HepG2 (cell line): Measurements from ENCODE around the gene AP2B1. TPM values are rescaled to one million over a fixed set of nuclear protein-coding genes. Genes with fewer than 3 reads are reported as not detected.

Experiments
- ATAC-seq: fragments of 200-7000 bp; cut with Tn5 transposase; 3 replicates; pipeline ENCODE4 v1.9.1; 2020; ENCODE audit warnings: mild to moderate bottlenecking, moderate library complexity
- BruUV-seq: library from RNA; stranded (reverse); fragments of 400-500 nt; replicated peaks from 2 replicates; lab custom pipeline; 2021; lab: Mats Ljungman, UMichigan
- CTCF ChIA-PET: fragments of 300-600 bp; formaldehyde crosslinking; extraction: SDS; loops from one replicate; lab custom pipeline; 2021; ENCODE audit warnings: low total read pairs, inconsistent platforms, low intra/inter-chr PET ratio; lab: Yijun Ruan, JAX
- POLR2A ChIA-PET: fragments of 350-600 bp; sonication (Branson Sonifier 250); formaldehyde crosslinking; loops from one replicate; lab custom pipeline; 2020; ENCODE audit warnings: antibody characterized with exemption, inconsistent platforms; lab: Yijun Ruan, JAX
- DNase-seq: peaks from one replicate; pipeline ENCODE4 v3.0.0-alpha.2; 2015; ENCODE audit warnings: low spot score
- FAIRE-seq: peaks from 3 replicates; lab custom pipeline; 2011; peaks lifted over from hg19 to GRCh38; lab: Jason Lieb, UNC
- H2AFZ ChIP-seq: one replicate; pipeline ENCODE4 v1.6.1; 2011; ENCODE audit warnings: low read length, inconsistent platforms
- H3K27ac ChIP-seq: fragments of 300-600 bp; 3 replicates; pipeline ENCODE4 v1.8.0; 2011; ENCODE audit warnings: mixed run types, mild to moderate bottlenecking, mixed read lengths, low read length, inconsistent platforms; ENCODE audit not compliant: insufficient read depth; ENCODE audit errors: extremely low read length
- H3K27me3 ChIP-seq, 2 experiments: fragments of 200-600 bp in 1 of 2; 2 replicates in 1 of 2; 3 replicates in 1 of 2; pipeline versions ENCODE4 v1.6.0 to v1.8.0; 2011; ENCODE audit warnings: low read length in 2 of 2, mild to moderate bottlenecking in 2 of 2, moderate library complexity in 2 of 2, inconsistent platforms in 1 of 2; ENCODE audit not compliant: insufficient read depth in 2 of 2, control insufficient read depth in 1 of 2
- H3K36me3 ChIP-seq, 2 experiments: fragments of 200-600 bp in 1 of 2; replicated peaks in 1 of 2; 2 replicates in 1 of 2; 3 replicates in 1 of 2; pipeline versions ENCODE4 v1.5.1 to v1.8.0; 2011; ENCODE audit warnings: low read length in 2 of 2, inconsistent platforms in 1 of 2; ENCODE audit not compliant: insufficient read depth in 2 of 2, control insufficient read depth in 1 of 2
- H3K4me1 ChIP-seq: 2 replicates; pipeline ENCODE4 v1.5.1; 2012; ENCODE audit warnings: low read length, inconsistent platforms; ENCODE audit not compliant: insufficient read depth
- H3K4me2 ChIP-seq: 2 replicates; pipeline ENCODE4 v1.6.0; 2011; ENCODE audit warnings: low read depth, low read length, inconsistent platforms
- H3K4me3 ChIP-seq, 3 experiments: fragments of 200-600 bp in 1 of 3; sonication (generic), shearing (Covaris generic) in 1 of 3; replicated peaks in 1 of 3; 2 replicates each; pipeline ENCODE4 v1.5.1; 2011 to 2016; ENCODE audit warnings: low read length in 3 of 3, inconsistent platforms in 2 of 3, low read depth in 2 of 3, mild to moderate bottlenecking in 2 of 3, control low read depth in 1 of 3, mixed read lengths in 1 of 3; ENCODE audit not compliant: insufficient read depth in 1 of 3
- H3K79me2 ChIP-seq: one replicate; pipeline ENCODE4 v1.6.1; 2011; ENCODE audit warnings: low read length, inconsistent platforms; ENCODE audit not compliant: insufficient read depth
- H3K9ac ChIP-seq: 2 replicates; pipeline ENCODE4 v1.6.0; 2011; ENCODE audit warnings: mild to moderate bottlenecking, low read depth, low read length, inconsistent platforms; ENCODE audit not compliant: insufficient read depth
- H3K9me3 ChIP-seq: 2 replicates; pipeline ENCODE4 v1.5.1; 2012; ENCODE audit warnings: mild to moderate bottlenecking, low read length
- H4K20me1 ChIP-seq: 2 replicates; pipeline ENCODE4 v1.6.0; 2011; ENCODE audit warnings: inconsistent platforms, mild to moderate bottlenecking, low read length, moderate library complexity; ENCODE audit not compliant: insufficient read depth
- HNF1A ChIP-seq, 2 experiments: sonication (generic) in 1 of 2; formaldehyde crosslinking in 1 of 2; IDR thresholded peaks; 2 replicates each; pipeline versions ENCODE4 v1.4.0 to v1.6.1; 2016 to 2020; ENCODE audit warnings: borderline replicate concordance in 1 of 2, low read depth in 1 of 2, mild to moderate bottlenecking in 1 of 2, missing genetic modification reagents in 1 of 2
- ZNF407 ChIP-seq: sonication (generic); formaldehyde crosslinking; IDR thresholded peaks from one replicate; pipeline ENCODE4 v1.5.1; 2020; ENCODE audit warnings: mild to moderate bottlenecking, missing genetic modification reagents; ENCODE audit errors: not compliant biosample characterization
- WGBS: methylation state at CpG from one replicate; pipeline ENCODE4 v1.1.6; 2017; ENCODE audit warnings: low lambda C conversion rate; 5-methylcytosine and 5-hydroxymethylcytosine counted together
- in situ Hi-C: cut with HindIII; loops from 2 replicates; pipeline ENCODE4 v1.10.0; 2017; ENCODE audit warnings: low pct_unique_long_range_greater_than_20kb; ENCODE audit not compliant: extremely low pct_ligation_motif_present
- intact Hi-C: fragments of 100-400 bp; cut with micrococcal nuclease; formaldehyde crosslinking; loops from one replicate; pipeline ENCODE4 v1.10.0; 2022; ENCODE audit not compliant: unreplicated experiment
- polyA plus RNA-seq, 8 experiments: library from polyadenylated mRNA; depleted of rRNA in 3 of 8; stranded (reverse) in 7 of 8; unstranded in 1 of 8; fragments of >200 nt; fragmentation: Illumina TruSeq in 4 of 8; extraction: Trizol in 4 of 8; gene quantifications; 2 replicates each; pipeline versions ENCODE4 v1.2.1 to v1.2.3, GENCODE V29; 2011 to 2016; ENCODE audit warnings: low read depth in 4 of 8, missing spikeins in 1 of 8, mixed read lengths in 1 of 8; ENCODE audit not compliant: insufficient read depth in 1 of 8
- total RNA-seq, 5 experiments: library from RNA; depleted of rRNA; stranded (reverse); fragments of >200 nt; fragmentation: Illumina TruSeq; extraction: Trizol; gene quantifications; 2 replicates each; pipeline ENCODE4 v1.2.3, GENCODE V29; 2016; ENCODE audit warnings: low read depth in 1 of 5
- TF ChIP-seq, protein P1 (sequence below): sonication (generic); formaldehyde crosslinking; IDR thresholded peaks from 2 replicates; pipeline ENCODE4 v1.5.0; 2020; ENCODE audit warnings: mild to moderate bottlenecking, missing genetic modification reagents

The AP2B1 gene
- total and polyA plus RNA-seq, 2 of the 13 experiments (the other 11 are each of a cell fraction or from before 2014, with no cell fraction given) = 23.8 to 71.3 TPM

DNA sequence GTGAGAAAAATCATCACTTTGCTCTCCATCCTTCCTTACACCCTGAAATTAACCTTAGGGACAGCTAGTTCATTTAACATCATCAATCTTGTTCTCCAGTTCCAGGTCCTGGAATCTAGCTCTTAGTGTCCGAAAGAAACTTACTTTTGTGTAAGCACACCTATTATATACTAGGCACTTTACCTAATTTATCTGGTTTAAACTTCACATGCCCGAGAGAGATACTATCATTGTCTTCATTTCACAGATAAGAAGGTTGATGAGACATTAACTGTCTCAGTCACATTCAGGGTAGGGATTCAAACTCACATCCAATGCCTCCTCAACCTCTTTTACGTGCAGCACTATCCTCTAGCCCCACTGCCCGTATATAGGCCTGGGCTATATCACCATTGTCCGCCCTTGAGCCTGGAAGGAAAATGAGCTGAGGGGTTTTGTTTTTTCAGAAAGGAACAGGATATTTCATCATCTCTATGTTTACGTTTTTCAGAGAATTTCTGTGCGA lies 501 bp upstream of the AP2B1 start (continued):
- peak; percentile 6 for TF ChIP-seq ZNF407 (CRISPR knock-in tag)

DNA sequence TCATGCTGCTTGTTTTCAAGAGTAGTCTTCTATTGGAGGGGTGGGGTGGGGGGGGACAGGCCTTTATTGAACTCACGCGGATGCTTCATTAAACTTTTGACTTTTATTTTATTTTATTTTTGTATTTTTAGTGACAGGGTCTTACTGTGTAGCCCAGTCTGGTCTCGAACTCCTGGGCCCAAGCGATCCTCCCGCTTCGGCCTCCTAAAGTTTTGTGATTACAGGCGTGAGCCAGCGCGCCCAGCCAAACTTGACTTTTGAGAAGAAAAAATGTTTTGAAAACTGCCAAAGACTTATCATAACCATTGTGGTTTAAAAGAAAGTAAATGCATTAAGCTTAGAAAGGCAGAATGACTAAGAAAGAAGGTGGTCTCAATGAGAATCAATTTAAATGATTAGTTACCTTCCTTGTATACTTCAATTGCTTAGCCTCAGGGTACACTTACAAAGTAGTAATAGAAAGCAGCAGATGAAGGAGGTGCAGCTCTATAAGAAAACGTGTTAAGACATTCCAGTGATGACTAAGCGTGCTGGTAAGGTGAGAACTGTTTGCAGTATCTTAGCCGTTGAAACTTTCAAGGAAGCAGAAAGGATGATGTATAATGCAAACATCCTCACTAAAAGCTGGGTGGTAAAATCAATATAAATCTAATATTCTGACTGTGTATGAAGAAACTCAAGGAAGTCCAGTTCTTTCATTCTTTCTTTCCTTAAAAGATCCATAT lies 1.2 kb downstream of the AP2B1 start:
- ATAC-seq (no peak), FAIRE-seq (no peak), DNase-seq (no peak)
- intact Hi-C loops (no loop called here), in situ Hi-C loops (no loop called here)
- Histone ChIP-seq H3K27me3 (no peaks in the 10 kb centered on the region; a peak in 1 of 5 replicates), H3K4me3 (peak overlapping the region; percentile 64 to 92 (median 67)), H3K27ac (no peak overlapping the region), H3K4me1 (peaks cover 26% of the 10 kb centered on the region), H3K9ac (peak overlapping the region; percentile 86; the same call in 1 of the 2 replicates), H2AFZ (no peak overlapping the region), H3K79me2 (peaks cover 52% of the 10 kb centered on the region), H3K4me2 (peak overlapping the region; percentile 79), H3K36me3 (no peaks in the 10 kb centered on the region), H3K9me3 (no peaks in the 10 kb centered on the region), H4K20me1 (no peaks in the 10 kb centered on the region)
- 36% methylated on average over 12 of the region's 12 CpGs for WGBS
- no TSS peak for BruUV-seq
- POLR2A ChIA-PET = interaction anchor here (1.4 to 4.2 kb wide), 2 partner anchors 9 to 20 kb away, joined by 3 to 73 read pairs; partner anchors contain the start of gene PEX12
- CTCF ChIA-PET = no interaction called here
- TF ChIP-seq, protein P1, sequence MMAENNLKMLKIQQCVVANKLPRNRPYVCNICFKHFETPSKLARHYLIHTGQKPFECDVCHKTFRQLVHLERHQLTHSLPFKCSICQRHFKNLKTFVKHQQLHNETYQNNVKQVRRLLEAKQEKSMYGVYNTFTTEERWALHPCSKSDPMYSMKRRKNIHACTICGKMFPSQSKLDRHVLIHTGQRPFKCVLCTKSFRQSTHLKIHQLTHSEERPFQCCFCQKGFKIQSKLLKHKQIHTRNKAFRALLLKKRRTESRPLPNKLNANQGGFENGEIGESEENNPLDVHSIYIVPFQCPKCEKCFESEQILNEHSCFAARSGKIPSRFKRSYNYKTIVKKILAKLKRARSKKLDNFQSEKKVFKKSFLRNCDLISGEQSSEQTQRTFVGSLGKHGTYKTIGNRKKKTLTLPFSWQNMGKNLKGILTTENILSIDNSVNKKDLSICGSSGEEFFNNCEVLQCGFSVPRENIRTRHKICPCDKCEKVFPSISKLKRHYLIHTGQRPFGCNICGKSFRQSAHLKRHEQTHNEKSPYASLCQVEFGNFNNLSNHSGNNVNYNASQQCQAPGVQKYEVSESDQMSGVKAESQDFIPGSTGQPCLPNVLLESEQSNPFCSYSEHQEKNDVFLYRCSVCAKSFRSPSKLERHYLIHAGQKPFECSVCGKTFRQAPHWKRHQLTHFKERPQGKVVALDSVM (CRISPR knock-in tag) = 0 out of 2 replicates have a peak, but pooled peaks have one; percentile 12
- TF ChIP-seq HNF1A (IDR thresholded peaks at IDR 0.05; ENCODE audit: low read depth) (no peak), HNF1A (CRISPR knock-in tag; IDR thresholded peaks at IDR 0.05; ENCODE audit: borderline replicate concordance) (no peak)
